Omental fat pad (tissue), 4 donors: ENCODE results near the gene DLG5. TPM values are rescaled to one million over a fixed set of nuclear protein-coding genes. Genes with fewer than 3 reads are reported as not detected.
A peak's percentile ranks its signal among the peaks of the same experiment; 100 is the strongest.

Source experiments
- ATAC-seq: fragments of 150-250 bp; one replicate; pipeline ENCODE4 v1.9.1; 2016; ENCODE audit warnings: mild to moderate bottlenecking, moderate library complexity; ENCODE audit not compliant: low FRiP score
- DNase-seq: peaks from one replicate; pipeline ENCODE4 v3.0.0-alpha.2; 2019; ENCODE audit warnings: low spot score
- CTCF ChIP-seq, 3 donors: fragments of 450-650 bp; IDR thresholded peaks; one replicate each; pipeline ENCODE4 v1.5.1; 2016 to 2017; ENCODE audit warnings: antibody characterized with exemption in 3 of 3, mild to moderate bottlenecking in 3 of 3, moderate library complexity in 2 of 3
- total RNA-seq, 4 donors: library from RNA; depleted of rRNA; stranded (reverse); fragments of >200 nt; gene quantifications; one replicate each; pipeline ENCODE4 v1.1.0, GENCODE V29; 2016

Gene DLG5
- total RNA-seq, 4 donors from 2014 or later = 28.1 to 42.7 (median 38.3) TPM

- no peak for DNase-seq
- no peak for ATAC-seq
- no peak for TF ChIP-seq CTCF (IDR thresholded peaks at IDR 0.05)
Measured at GRCh38 chr10:77962350-77963146, 36.0 kb upstream of the DLG5 start.

GRCh38 chr10:77961668-77962067 is 35.1 kb upstream of the DLG5 start:
- TF ChIP-seq CTCF (IDR thresholded peaks at IDR 0.05) = no peak
- ATAC-seq = no peak
- DNase-seq = no peak

GRCh38 chr10:77960829-77961329 is 34.3 kb upstream of the DLG5 start:
- DNase-seq (no peak), ATAC-seq (no peak)
- TF ChIP-seq CTCF (IDR thresholded peaks at IDR 0.05) = no peak

GRCh38 chr10:77959887-77960455 is 33.4 kb upstream of the DLG5 start:
- DNase-seq (no peak), ATAC-seq (no peak)
- no peak for TF ChIP-seq CTCF (IDR thresholded peaks at IDR 0.05)

- DNase-seq = no peak
- TF ChIP-seq CTCF (IDR thresholded peaks at IDR 0.05) = no peak
- no peak for ATAC-seq
Measured at GRCh38 chr10:77959384-77959783, 32.8 kb upstream of the DLG5 start.

- no peak for TF ChIP-seq CTCF (IDR thresholded peaks at IDR 0.05)
- DNase-seq = no peak
- no peak for ATAC-seq
Measured at GRCh38 chr10:77955136-77955535, 28.6 kb upstream of the DLG5 start.

GRCh38 chr10:77949167-77949566 is 22.6 kb upstream of the DLG5 start:
- ATAC-seq (peak; percentile 94), DNase-seq (no peak)
- no peak for TF ChIP-seq CTCF (IDR thresholded peaks at IDR 0.05)
